Activated T-helper 1 cell treated with anti-CD3 and anti-CD28 coated beads, Interleukin-12 subunit alpha, Interleukin-12 subunit beta, Interleukin-2, Interleukin-4 antibody, amounts not matched to agents 30 ng/mL and 10 ng/mL and 1 ng/mL, durations not matched to agents 14 hours and 24 hours and 36 hours (primary cell): ENCODE measurements around the gene TSPAN17. TPM values are rescaled to one million over a fixed set of nuclear protein-coding genes. Genes with fewer than 3 reads are reported as not detected.
A peak's percentile ranks its signal among the peaks of the same experiment; 100 is the strongest.
"Not testable (repeated sequence)": the region's sequence is repeated elsewhere in the genome, so short reads cannot be mapped to it uniquely, and the experiment has no call there.

ENCODE experiments used
- DNase-seq: peaks from one replicate; pipeline ENCODE4 v3.0.0; 2021; ENCODE audit warnings: low spot score
- H3K27ac Mint-ChIP-seq: one replicate; pipeline ENCODE4 v1.8.0; 2021; ENCODE audit warnings: mild to moderate bottlenecking, mixed read lengths
- H3K27me3 Mint-ChIP-seq: one replicate; pipeline ENCODE4 v1.8.0; 2022; ENCODE audit warnings: mild to moderate bottlenecking, moderate library complexity, mixed read lengths; ENCODE audit not compliant: insufficient read depth
- H3K36me3 Mint-ChIP-seq: one replicate; pipeline ENCODE4 v1.8.0; 2021; ENCODE audit warnings: low read depth, mixed read lengths
- H3K4me1 Mint-ChIP-seq: one replicate; pipeline ENCODE4 v1.8.0; 2021; ENCODE audit warnings: low read depth, mixed read lengths
- H3K4me3 Mint-ChIP-seq: one replicate; pipeline ENCODE4 v1.8.0; 2021; ENCODE audit warnings: mild to moderate bottlenecking, moderate library complexity, mixed read lengths
- H3K9me3 Mint-ChIP-seq: one replicate; pipeline ENCODE4 v1.8.0; 2021; ENCODE audit warnings: mixed read lengths
- intact Hi-C: fragments of 100-400 bp; cut with micrococcal nuclease; formaldehyde crosslinking; loops from one replicate; pipeline ENCODE4 v1.15.1; 2024
- total RNA-seq: library from RNA; stranded (reverse); gene quantifications from 2 replicates; pipeline ENCODE4 v1.2.3, GENCODE V29; 2022

The TSPAN17 gene
- 34.1 and 35.3 TPM in 2 replicates for total RNA-seq

DNA sequence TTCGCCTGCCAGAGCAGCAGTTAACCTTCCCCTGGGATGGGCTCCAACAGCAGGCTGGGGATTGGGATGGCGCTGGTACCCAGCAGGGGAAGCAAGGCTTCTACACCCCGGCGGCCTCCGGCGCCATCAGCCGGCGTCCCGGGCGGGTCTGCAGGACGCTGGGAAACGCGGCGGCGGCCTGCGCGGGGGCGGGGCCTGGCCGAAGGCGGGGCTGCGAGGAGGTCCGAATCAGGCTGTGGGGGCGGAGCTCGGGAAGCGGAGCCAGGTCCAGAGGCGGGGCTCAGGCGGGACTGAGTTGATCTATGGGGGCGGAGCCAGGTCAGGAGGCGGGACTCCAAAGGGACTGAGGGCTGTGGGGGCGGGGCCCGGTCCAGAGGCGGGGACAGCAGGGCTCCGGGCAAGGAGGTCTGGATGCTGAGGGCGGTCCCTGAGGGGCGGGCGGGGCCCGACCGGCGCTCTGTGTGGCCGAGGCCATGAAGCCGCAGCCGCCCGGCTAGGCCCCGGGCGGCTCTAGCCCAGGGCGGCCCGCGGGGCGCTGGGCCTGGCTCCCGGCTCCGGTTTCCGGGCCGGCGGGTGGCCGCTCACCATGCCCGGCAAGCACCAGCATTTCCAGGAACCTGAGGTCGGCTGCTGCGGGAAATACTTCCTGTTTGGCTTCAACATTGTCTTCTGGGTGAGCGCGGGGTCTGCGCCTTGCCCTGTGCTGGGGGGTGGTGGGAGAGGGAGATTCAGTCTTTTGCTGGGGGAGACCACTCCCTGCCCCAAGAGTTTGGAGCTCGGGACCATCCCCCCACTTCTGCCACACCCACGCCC, at the start of gene TSPAN17:
Gene TSPAN17 (plus strand): TSS at position 455 of the 813 bp plus-strand sequence. CDS start 132 bp downstream, at position 587.
- H3K27ac Mint-ChIP-seq: peak within 1 kb of the TSS; percentile 93
- no peaks in the 10 kb centered on the region for H3K9me3 Mint-ChIP-seq
- H3K4me3 Mint-ChIP-seq: peak within 1 kb of the TSS; percentile 88
- peaks cover 13% of the 10 kb centered on the region for H3K36me3 Mint-ChIP-seq
- H3K4me1 Mint-ChIP-seq: peaks cover 49% of the 10 kb centered on the region
- intact Hi-C loops: loop anchor here (1.0 to 5.0 kb wide), 14 partner anchors 17 to 1505 kb away; partner anchors contain the start of genes CLTB, EIF4E1B, FAF2 and FGFR4
- DNase-seq: peak; percentile 99
- H3K27me3 Mint-ChIP-seq: no peaks in the 10 kb centered on the region

DNA sequence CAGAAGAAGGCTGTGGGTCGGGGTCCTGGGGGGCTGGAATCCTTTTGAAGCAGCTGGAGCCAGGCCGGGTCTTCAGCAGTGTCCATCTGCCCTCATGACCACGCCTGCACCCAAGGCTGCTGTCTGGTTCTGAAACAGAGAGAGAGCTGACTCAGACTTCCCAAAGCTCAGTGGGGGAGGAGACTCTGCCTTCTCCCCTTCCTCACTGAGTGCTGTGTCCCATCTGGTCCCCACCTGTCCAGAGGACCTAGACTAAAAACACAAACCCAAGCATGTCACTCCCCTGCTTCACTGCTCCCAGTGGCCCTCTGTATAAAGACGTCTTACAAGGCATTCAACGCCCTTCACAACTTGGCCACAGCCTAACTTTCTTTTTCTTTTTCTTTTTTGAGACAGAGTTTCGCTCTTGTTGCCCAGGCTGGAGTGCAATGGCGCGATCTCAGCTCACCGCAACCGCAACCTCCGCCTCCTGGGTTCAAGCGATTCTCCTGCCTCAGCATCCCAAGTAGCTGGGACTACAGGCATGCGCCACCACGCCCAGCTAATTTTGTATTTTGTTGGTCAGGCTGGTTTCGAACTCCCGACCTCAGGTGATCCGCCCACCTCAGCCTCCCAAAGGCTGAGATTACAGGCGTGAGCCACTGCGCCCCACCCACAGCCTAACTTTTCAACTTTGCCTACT, 47.4 kb upstream of the TSPAN17 start:
- H3K9me3 Mint-ChIP-seq, DNase-seq, intact Hi-C loops, H3K4me1 Mint-ChIP-seq, H3K27ac Mint-ChIP-seq, H3K36me3 Mint-ChIP-seq: not testable (repeated sequence)
- H3K27me3 Mint-ChIP-seq: peaks cover 17% of the 10 kb centered on the region
- H3K4me3 Mint-ChIP-seq: peak overlapping the region; percentile 3

DNA sequence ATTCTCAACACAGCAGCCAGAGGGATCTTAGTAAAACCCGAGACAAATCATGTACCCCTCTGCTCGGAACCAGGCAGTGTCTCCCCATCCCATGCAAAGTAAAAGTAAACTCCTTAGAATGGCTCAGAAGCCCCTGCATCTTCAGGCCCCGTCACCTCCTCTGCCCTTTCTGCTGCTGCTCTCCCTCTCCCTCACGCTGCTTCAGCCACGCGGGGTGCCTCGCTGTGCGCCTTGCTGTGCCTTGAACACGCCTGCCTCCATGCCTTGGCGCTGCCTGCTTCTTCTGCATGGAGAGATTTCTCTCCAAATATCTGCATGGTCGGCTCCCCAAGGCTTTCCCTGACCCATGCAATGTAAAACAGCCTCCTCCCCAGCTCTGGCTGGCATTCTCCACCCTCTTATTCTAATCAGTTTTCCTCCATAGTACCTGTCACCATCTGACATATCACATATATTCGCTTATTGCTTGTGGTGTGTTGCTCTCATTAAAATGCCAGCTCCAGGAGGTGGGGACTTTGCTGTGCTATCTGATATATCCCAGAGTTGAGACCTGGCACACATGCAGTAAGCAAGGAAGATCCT, 45.3 kb upstream of the TSPAN17 start:
- Mint-ChIP-seq H3K4me3 (no peak overlapping the region), H3K4me1 (no peaks in the 10 kb centered on the region), H3K9me3 (no peaks in the 10 kb centered on the region), H3K36me3 (peaks cover 2% of the 10 kb centered on the region), H3K27ac (no peak overlapping the region), H3K27me3 (peaks cover 16% of the 10 kb centered on the region)
- DNase-seq: no peak
- intact Hi-C loops: no loop called here

- intact Hi-C loops: no loop called here
- no peak for DNase-seq
- Mint-ChIP-seq H3K36me3 (peaks cover 2% of the 10 kb centered on the region), H3K4me3 (no peak overlapping the region), H3K27me3 (peaks cover 20% of the 10 kb centered on the region), H3K4me1 (no peaks in the 10 kb centered on the region), H3K27ac (no peak overlapping the region), H3K9me3 (no peaks in the 10 kb centered on the region)
Measured at GRCh38 chr5:176603091-176603490, 44.2 kb upstream of the TSPAN17 start.

- Mint-ChIP-seq H3K27ac (no peak overlapping the region), H3K4me1 (peaks cover 13% of the 10 kb centered on the region), H3K9me3 (no peaks in the 10 kb centered on the region), H3K4me3 (no peak overlapping the region), H3K27me3 (peaks cover 24% of the 10 kb centered on the region), H3K36me3 (no peaks in the 10 kb centered on the region)
- intact Hi-C loops: no loop called here
- DNase-seq: no peak
Measured at GRCh38 chr5:176606032-176606431, 41.3 kb upstream of the TSPAN17 start.

- Mint-ChIP-seq H3K4me1 (peaks cover 20% of the 10 kb centered on the region), H3K27ac (no peak overlapping the region), H3K9me3 (no peaks in the 10 kb centered on the region), H3K27me3 (peaks cover 30% of the 10 kb centered on the region), H3K4me3 (no peak overlapping the region), H3K36me3 (no peaks in the 10 kb centered on the region)
- DNase-seq: no peak
- intact Hi-C loops: no loop called here
Measured at GRCh38 chr5:176606875-176607274, 40.4 kb upstream of the TSPAN17 start.

- intact Hi-C loops: no loop called here
Measured at GRCh38 chr5:176608142-176608705, 39.1 kb upstream of the TSPAN17 start.

GRCh38 chr5:176608937-176609723, 38.2 kb upstream of the TSPAN17 start:
- no peak for DNase-seq
- peak overlapping the region; percentile 76 for H3K27ac Mint-ChIP-seq

More at GRCh38 chr5:176608142-176608705, 39.1 kb upstream of the TSPAN17 start:
- Mint-ChIP-seq H3K27me3 (peaks cover 40% of the 10 kb centered on the region), H3K4me3 (peak overlapping the region; percentile 88), H3K27ac (no peak overlapping the region), H3K4me1 (peaks cover 20% of the 10 kb centered on the region), H3K9me3 (no peaks in the 10 kb centered on the region), H3K36me3 (no peaks in the 10 kb centered on the region)
- DNase-seq: no peak

DNA sequence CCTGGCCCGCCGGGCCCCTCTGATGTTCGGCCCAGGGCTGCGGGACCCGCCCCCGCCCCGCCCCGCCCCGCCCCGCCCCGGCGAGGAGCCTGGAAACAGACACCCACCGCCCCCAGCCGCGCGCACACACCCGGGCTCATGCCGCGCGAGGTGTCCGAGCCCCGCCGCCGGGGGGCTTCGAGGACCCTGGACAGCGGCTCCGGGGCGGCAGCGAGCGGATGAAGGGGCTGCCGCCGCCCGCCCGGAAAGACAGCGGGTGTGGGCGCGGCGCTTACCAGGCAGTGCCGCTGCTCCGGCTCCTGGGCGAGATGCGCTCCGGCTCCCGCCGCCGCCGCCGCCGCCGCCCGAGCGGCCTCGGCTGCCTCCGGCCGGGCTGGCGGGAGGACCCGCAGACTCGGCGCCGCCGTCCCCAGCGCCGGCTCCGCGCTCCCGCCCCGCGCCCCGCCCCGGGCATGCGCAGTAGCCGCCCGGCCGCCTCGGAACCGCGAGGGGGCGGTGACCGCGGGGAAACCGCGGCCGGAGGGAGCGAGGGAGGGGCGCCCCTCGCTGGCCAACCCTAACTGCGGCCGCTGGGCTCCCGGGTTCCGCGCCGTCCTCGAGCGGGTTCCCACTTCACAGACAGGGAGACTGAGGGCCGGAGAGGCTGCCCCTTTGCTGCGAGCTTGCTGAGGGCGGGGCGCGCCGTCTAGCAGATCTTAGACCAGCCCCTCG, 37.4 kb upstream of the TSPAN17 start, which contains the start of gene GPRIN1:
Gene GPRIN1 (minus strand): TSS at position 433 of the 711 bp plus-strand sequence. CDS start 10,322 bp downstream, outside the sequence.
- DNase-seq: peak; percentile 65
- H3K9me3 Mint-ChIP-seq: no peaks in the 10 kb centered on the region
- peak within 1 kb of the TSS; percentile 76 for H3K27ac Mint-ChIP-seq
- intact Hi-C loops: loop anchor here (1.0 to 2.0 kb wide), 3 partner anchors 37 to 73 kb away; partner anchors contain the start of genes RNF44 and TSPAN17
- H3K27me3 Mint-ChIP-seq: peaks cover 39% of the 10 kb centered on the region
- H3K4me1 Mint-ChIP-seq: peaks cover 20% of the 10 kb centered on the region
- no peaks in the 10 kb centered on the region for H3K36me3 Mint-ChIP-seq
- H3K4me3 Mint-ChIP-seq: peak within 1 kb of the TSS; percentile 88

More at GRCh38 chr5:176608937-176609723, 38.2 kb upstream of the TSPAN17 start:
- H3K27me3 Mint-ChIP-seq: peaks cover 36% of the 10 kb centered on the region
- no peaks in the 10 kb centered on the region for H3K36me3 Mint-ChIP-seq
- intact Hi-C loops: loop anchor here (1.0 kb wide), 2 partner anchors 38 to 66 kb away; partner anchors contain the start of gene TSPAN17
- no peaks in the 10 kb centered on the region for H3K9me3 Mint-ChIP-seq
- H3K4me1 Mint-ChIP-seq: peaks cover 20% of the 10 kb centered on the region
- peak overlapping the region; percentile 88 for H3K4me3 Mint-ChIP-seq

DNA sequence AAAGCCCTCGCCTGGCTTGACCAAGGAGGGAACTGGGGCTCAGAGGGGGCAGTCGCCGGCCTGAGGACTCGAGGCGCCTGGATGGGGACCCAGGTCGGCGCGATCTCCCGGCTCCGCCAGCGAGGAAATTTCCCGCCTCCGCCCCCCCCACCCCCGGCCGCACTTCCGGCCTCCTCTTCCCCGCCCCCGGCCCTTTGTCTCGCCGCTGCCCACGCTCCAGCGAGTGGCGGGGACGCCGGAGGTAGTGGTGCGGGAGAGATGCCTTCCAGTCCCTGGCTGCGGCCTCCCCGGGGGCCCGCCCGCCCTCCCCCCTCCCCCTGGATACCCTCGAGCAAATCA, 36.9 kb upstream of the TSPAN17 start:
- Mint-ChIP-seq H3K4me3 (peak overlapping the region; percentile 80), H3K36me3 (no peaks in the 10 kb centered on the region)
- intact Hi-C loops: loop anchor here (2.0 kb wide), 1 partner anchor 74 kb away; the partner anchor contains the start of gene RNF44

GRCh38 chr5:176611435-176611834, 35.8 kb upstream of the TSPAN17 start:
- Mint-ChIP-seq H3K4me3 (no peak overlapping the region), H3K27ac (no peak overlapping the region), H3K27me3 (peaks cover 49% of the 10 kb centered on the region), H3K4me1 (peaks cover 20% of the 10 kb centered on the region), H3K9me3 (no peaks in the 10 kb centered on the region), H3K36me3 (no peaks in the 10 kb centered on the region)
- DNase-seq: peak; percentile 53
- intact Hi-C loops: loop anchor here (1.0 to 2.0 kb wide), 2 partner anchors 8 to 75 kb away; partner anchors contain the start of gene RNF44

More for the DNA sequence above, 36.9 kb upstream of the TSPAN17 start:
- Mint-ChIP-seq H3K27ac (no peak overlapping the region), H3K9me3 (no peaks in the 10 kb centered on the region), H3K4me1 (peaks cover 20% of the 10 kb centered on the region), H3K27me3 (peaks cover 41% of the 10 kb centered on the region)
- no peak for DNase-seq
